ENCODE measurements around the gene CFAP52. TPM values are rescaled to one million over a fixed set of nuclear protein-coding genes. Genes with fewer than 3 reads are reported as not detected.

The CFAP52 gene
- polyA plus RNA-seq, 1 donor (not counting 4 experiments of a cell fraction or from before 2014, with no cell fraction given) = 0.08 TPM

GRCh38 chr17:9538626-9539025 lies 37.8 kb upstream of the CFAP52 start:
- Histone ChIP-seq H3K9ac (ENCODE audit: control insufficient read depth, extremely low read depth, insufficient read depth, low read length) (no peak overlapping the region), H3K36me3 (ENCODE audit: control insufficient read depth in 2 of 2, extremely low read depth in 1 of 2, insufficient read depth in 2 of 2, low read length in 2 of 2) (peaks cover 0 to 5% of the 10 kb centered on the region in 2 experiments), H3K4me1 (ENCODE audit: control insufficient read depth, extremely low read depth, insufficient read depth, low read length) (no peaks in the 10 kb centered on the region), H3K4me2 (ENCODE audit: control insufficient read depth, extremely low read depth, insufficient read depth, low read depth, low read length) (no peak overlapping the region), H2AFZ (ENCODE audit: control insufficient read depth, low read length) (no peak overlapping the region), H3K9me1 (ENCODE audit: control insufficient read depth, extremely low read depth, insufficient read depth, low read length) (no peaks in the 10 kb centered on the region), H3K9me3 (ENCODE audit: control insufficient read depth, low read depth, low read length) (no peaks in the 10 kb centered on the region), H3K79me2 (ENCODE audit: control insufficient read depth, insufficient read depth, low read length) (no peaks in the 10 kb centered on the region), H3K27ac (ENCODE audit: control insufficient read depth, insufficient read depth, low read length) (no peak overlapping the region), H3K27me3 (ENCODE audit: control insufficient read depth, extremely low read depth, insufficient read depth, low read length) (no peaks in the 10 kb centered on the region), H3K4me3 (ENCODE audit: control insufficient read depth in 2 of 3, extremely low read depth in 1 of 3, insufficient read depth in 2 of 3, low read depth in 1 of 3, low read length in 3 of 3) (no peak overlapping the region), H4K20me1 (ENCODE audit: control insufficient read depth, extremely low read depth, insufficient read depth, low read length) (no peaks in the 10 kb centered on the region)
- FAIRE-seq (no peak), DNase-seq (ENCODE audit: low read depth, low spot score) (no peak)
- TF ChIP-seq CTCF (optimal IDR thresholded peaks at IDR 0.05 in 1 of 3, IDR thresholded peaks at IDR 0.05 in 1 of 3, conservative IDR thresholded peaks at IDR 0.05 in 1 of 3; ENCODE audit: extremely low read depth in 1 of 3, insufficient read depth in 2 of 3, low read length in 3 of 3) (no peak), EZH2 (IDR thresholded peaks at IDR 0.05; ENCODE audit: low read length) (no peak)
- dilution Hi-C loops (cut with MboI; ENCODE audit: extremely low pct_ligation_motif_present, low sequenced_read_pairs) = no loop called here

DNA sequence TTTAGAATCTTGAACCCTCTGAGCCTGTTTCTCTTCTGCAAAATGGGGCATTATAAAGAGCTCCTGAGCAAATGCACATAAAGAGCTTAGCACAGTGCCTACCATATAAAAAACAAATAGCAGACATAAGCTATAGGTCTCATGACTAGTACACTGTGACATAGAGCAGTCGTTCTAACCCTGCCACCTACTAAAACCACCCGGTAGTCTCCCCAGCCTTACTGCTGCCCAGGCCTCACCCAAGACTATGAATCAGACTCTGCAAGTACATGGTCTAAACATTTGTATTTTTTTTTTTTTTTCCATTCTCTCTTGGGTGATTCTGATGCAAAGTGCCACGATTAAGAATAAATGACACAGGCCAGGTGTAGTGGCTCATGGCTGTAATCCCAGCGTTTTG lies 34.7 kb upstream of the CFAP52 start:
- FAIRE-seq = no peak

More for the DNA sequence above, 34.7 kb upstream of the CFAP52 start:
- Histone ChIP-seq H3K36me3 (ENCODE audit: control insufficient read depth in 2 of 2, extremely low read depth in 1 of 2, insufficient read depth in 2 of 2, low read length in 2 of 2) (peaks cover 0 to 2% of the 10 kb centered on the region in 2 experiments), H4K20me1 (ENCODE audit: control insufficient read depth, extremely low read depth, insufficient read depth, low read length) (no peaks in the 10 kb centered on the region), H2AFZ (ENCODE audit: control insufficient read depth, low read length) (no peak overlapping the region), H3K4me3 (ENCODE audit: control insufficient read depth in 2 of 3, extremely low read depth in 1 of 3, insufficient read depth in 2 of 3, low read depth in 1 of 3, low read length in 3 of 3) (no peak overlapping the region), H3K4me2 (ENCODE audit: control insufficient read depth, extremely low read depth, insufficient read depth, low read depth, low read length) (no peak overlapping the region), H3K9ac (ENCODE audit: control insufficient read depth, extremely low read depth, insufficient read depth, low read length) (no peak overlapping the region), H3K4me1 (ENCODE audit: control insufficient read depth, extremely low read depth, insufficient read depth, low read length) (no peaks in the 10 kb centered on the region), H3K27me3 (ENCODE audit: control insufficient read depth, extremely low read depth, insufficient read depth, low read length) (no peaks in the 10 kb centered on the region), H3K79me2 (ENCODE audit: control insufficient read depth, insufficient read depth, low read length) (no peaks in the 10 kb centered on the region), H3K27ac (ENCODE audit: control insufficient read depth, insufficient read depth, low read length) (no peak overlapping the region), H3K9me1 (ENCODE audit: control insufficient read depth, extremely low read depth, insufficient read depth, low read length) (no peaks in the 10 kb centered on the region), H3K9me3 (ENCODE audit: control insufficient read depth, low read depth, low read length) (no peaks in the 10 kb centered on the region)
- dilution Hi-C loops (cut with MboI; ENCODE audit: extremely low pct_ligation_motif_present, low sequenced_read_pairs) = no loop called here
- DNase-seq (ENCODE audit: low read depth, low spot score) = no peak
- TF ChIP-seq CTCF (optimal IDR thresholded peaks at IDR 0.05 in 1 of 3, IDR thresholded peaks at IDR 0.05 in 1 of 3, conservative IDR thresholded peaks at IDR 0.05 in 1 of 3; ENCODE audit: extremely low read depth in 1 of 3, insufficient read depth in 2 of 3, low read length in 3 of 3) (no peak), EZH2 (IDR thresholded peaks at IDR 0.05; ENCODE audit: low read length) (no peak)
